H1 (cell line): ENCODE results near the gene BCL2. TPM values are rescaled to one million over a fixed set of nuclear protein-coding genes. Genes with fewer than 3 reads are reported as not detected.

ENCODE experiments used
- CTCF ChIA-PET: fragments of 300-600 bp; sonication (Branson Sonifier 250); formaldehyde crosslinking; loops from one replicate; lab custom pipeline; 2021; ENCODE audit not compliant: partially characterized antibody; lab: Charles Lee
- POLR2A ChIA-PET: fragments of 300-600 bp; sonication (Branson Sonifier 250); formaldehyde crosslinking; loops from one replicate; lab custom pipeline; 2021; ENCODE audit warnings: inconsistent platforms; ENCODE audit not compliant: partially characterized antibody; lab: Charles Lee
- DNase-seq, 2 experiments: peaks; one replicate each; pipeline versions ENCODE4 v3.0.0 to v3.0.0-alpha.2; 2010 to 2022; ENCODE audit warnings: low spot score in 2 of 2, low read depth in 1 of 2, mixed read lengths in 1 of 2
- FAIRE-seq: peaks from 2 replicates; lab custom pipeline; 2011; peaks lifted over from hg19 to GRCh38; lab: Jason Lieb, UNC
- H2AFZ ChIP-seq: 2 replicates; pipeline ENCODE4 v1.8.1; 2012; ENCODE audit warnings: low read length, inconsistent platforms
- H2AK5ac ChIP-seq: 2 replicates; pipeline ENCODE4 v1.6.1; 2013; ENCODE audit warnings: low read depth, low read length
- H2BK120ac ChIP-seq: replicated peaks from 2 replicates; pipeline ENCODE3; 2013; ENCODE audit warnings: low read depth, low read length, inconsistent platforms
- H2BK12ac ChIP-seq: 2 replicates; pipeline ENCODE4 v1.6.1; 2013; ENCODE audit warnings: low read depth, low read length
- H2BK15ac ChIP-seq: 2 replicates; pipeline ENCODE4 v1.6.1; 2013; ENCODE audit warnings: low read length
- H2BK20ac ChIP-seq: 2 replicates; pipeline ENCODE4 v1.6.1; 2013; ENCODE audit warnings: low read length
- H2BK5ac ChIP-seq: 2 replicates; pipeline ENCODE4 v1.6.1; 2013; ENCODE audit warnings: low read depth, low read length
- H3K14ac ChIP-seq: 2 replicates; pipeline ENCODE4 v1.6.1; 2013; ENCODE audit warnings: inconsistent platforms; ENCODE audit not compliant: insufficient read length
- H3K18ac ChIP-seq: 2 replicates; pipeline ENCODE4 v1.6.1; 2013; ENCODE audit warnings: low read length; ENCODE audit errors: extremely low read depth
- H3K23ac ChIP-seq: 2 replicates; pipeline ENCODE4 v1.6.1; 2013; ENCODE audit warnings: inconsistent platforms; ENCODE audit not compliant: insufficient read length
- H3K23me2 ChIP-seq: 2 replicates; pipeline ENCODE4 v1.6.1; 2013; ENCODE audit warnings: low read depth, low read length
- H3K27ac ChIP-seq: 2 replicates; pipeline ENCODE4 v1.6.1; 2011; ENCODE audit warnings: low read depth, low read length, inconsistent platforms
- H3K27me3 ChIP-seq, 4 experiments: replicated peaks in 1 of 4; 1 replicate in 1 of 4; 2 replicates in 3 of 4; pipeline versions ENCODE4 v1.6.1 to v1.8.1; 2011 to 2013; ENCODE audit warnings: low read length in 3 of 4, mild to moderate bottlenecking in 3 of 4, inconsistent platforms in 2 of 4, mixed read lengths in 2 of 4, moderate library complexity in 1 of 4; ENCODE audit not compliant: control insufficient read depth in 3 of 4, insufficient read depth in 3 of 4; ENCODE audit errors: extremely low read depth in 1 of 4
- H3K36me3 ChIP-seq, 4 experiments: 2 replicates each; pipeline versions ENCODE4 v1.6.1 to v1.8.1; 2011 to 2013; ENCODE audit warnings: mild to moderate bottlenecking in 4 of 4, low read length in 3 of 4, moderate library complexity in 2 of 4, control low read depth in 1 of 4, inconsistent platforms in 1 of 4; ENCODE audit not compliant: insufficient read depth in 4 of 4, control insufficient read depth in 2 of 4
- H3K4ac ChIP-seq: replicated peaks from 2 replicates; pipeline ENCODE3; 2013; ENCODE audit warnings: low read length, low read depth, mixed read lengths, inconsistent platforms; ENCODE audit not compliant: insufficient read length
- H3K4me1 ChIP-seq, 4 experiments: replicated peaks in 1 of 4; 1 replicate in 1 of 4; 2 replicates in 3 of 4; pipeline versions ENCODE4 v1.6.1 to v1.8.1; 2011 to 2013; ENCODE audit warnings: low read length in 3 of 4, inconsistent platforms in 2 of 4, mixed read lengths in 1 of 4; ENCODE audit not compliant: insufficient read depth in 4 of 4, control insufficient read depth in 3 of 4
- H3K4me2 ChIP-seq, 2 experiments: 2 replicates each; pipeline versions ENCODE4 v1.6.1 to v1.8.1; 2011 to 2013; ENCODE audit warnings: low read depth in 2 of 2, low read length in 2 of 2, control low read depth in 1 of 2, inconsistent platforms in 1 of 2, mild to moderate bottlenecking in 1 of 2; ENCODE audit not compliant: insufficient read depth in 1 of 2
- H3K4me3 ChIP-seq, 4 experiments: fragments of 200-600, 300-600 bp in 1 of 4; sonication (generic), shearing (Covaris generic), sonication (Bioruptor Twin) in 1 of 4; 2 replicates each; pipeline versions ENCODE4 v1.5.1 to v1.8.1; 2011 to 2016; ENCODE audit warnings: low read length in 4 of 4, low read depth in 3 of 4, control low read depth in 2 of 4, inconsistent platforms in 2 of 4, mild to moderate bottlenecking in 2 of 4, mixed read lengths in 1 of 4, moderate library complexity in 1 of 4; ENCODE audit not compliant: insufficient read depth in 2 of 4; ENCODE audit errors: extremely low read depth in 1 of 4
- H3K56ac ChIP-seq: replicated peaks from 2 replicates; pipeline ENCODE3; 2013; ENCODE audit warnings: low read depth, mild to moderate bottlenecking, mixed read lengths, low read length, inconsistent platforms; ENCODE audit not compliant: insufficient read length
- H3K79me1 ChIP-seq: 2 replicates; pipeline ENCODE4 v1.6.1; 2013; ENCODE audit warnings: low read depth, low read length, control low read depth
- H3K79me2 ChIP-seq, 2 experiments: 2 replicates each; pipeline versions ENCODE4 v1.6.1 to v1.8.1; 2012 to 2013; ENCODE audit warnings: low read length in 2 of 2, mild to moderate bottlenecking in 2 of 2, inconsistent platforms in 1 of 2; ENCODE audit not compliant: insufficient read depth in 2 of 2, control insufficient read depth in 1 of 2
- H3K9ac ChIP-seq, 4 experiments: replicated peaks in 1 of 4; 1 replicate in 1 of 4; 2 replicates in 3 of 4; pipeline versions ENCODE4 v1.6.1 to v1.8.1; 2011 to 2013; ENCODE audit warnings: low read depth in 3 of 4, low read length in 3 of 4, control low read depth in 2 of 4, mild to moderate bottlenecking in 2 of 4, moderate library complexity in 2 of 4, inconsistent platforms in 1 of 4; ENCODE audit errors: extremely low read depth in 1 of 4
- H3K9me3 ChIP-seq, 2 experiments: 2 replicates each; pipeline versions ENCODE4 v1.6.1 to v1.8.1; 2012 to 2013; ENCODE audit warnings: mild to moderate bottlenecking in 2 of 2, moderate library complexity in 2 of 2, control low read depth in 1 of 2, inconsistent platforms in 1 of 2, low read depth in 1 of 2, low read length in 1 of 2, mixed read lengths in 1 of 2; ENCODE audit not compliant: insufficient read depth in 2 of 2
- H4K20me1 ChIP-seq, 2 experiments: replicated peaks in 1 of 2; 2 replicates each; pipeline versions ENCODE3 to v1.8.1; 2011 to 2013; ENCODE audit warnings: inconsistent platforms in 2 of 2, low read length in 2 of 2, mild to moderate bottlenecking in 1 of 2; ENCODE audit not compliant: insufficient read depth in 2 of 2, control insufficient read depth in 1 of 2
- H4K5ac ChIP-seq: 2 replicates; pipeline ENCODE4 v1.6.1; 2013; ENCODE audit warnings: low read length, low read depth, mixed read lengths, inconsistent platforms; ENCODE audit not compliant: insufficient read length
- H4K8ac ChIP-seq: 2 replicates; pipeline ENCODE4 v1.8.0; 2013; ENCODE audit warnings: mild to moderate bottlenecking, moderate library complexity, low read length, inconsistent platforms; ENCODE audit not compliant: insufficient read depth; ENCODE audit errors: extremely low read depth
- H4K91ac ChIP-seq: replicated peaks from 2 replicates; pipeline ENCODE3; 2013; ENCODE audit warnings: low read length, mixed read lengths, inconsistent platforms; ENCODE audit not compliant: insufficient read length
- ATF2 ChIP-seq: IDR thresholded peaks from 2 replicates; pipeline ENCODE4 v1.6.1; 2012; ENCODE audit warnings: low read length, inconsistent platforms
- BACH1 ChIP-seq: IDR thresholded peaks from 2 replicates; pipeline ENCODE4 v1.6.1; 2012; ENCODE audit warnings: low read length, improper control_type of control experiment
- CTBP2 ChIP-seq: IDR thresholded peaks from 2 replicates; pipeline ENCODE4 v1.7.0; 2011; ENCODE audit warnings: borderline replicate concordance, mild to moderate bottlenecking, moderate library complexity, mixed read lengths, low read length; ENCODE audit not compliant: insufficient read depth, insufficient read length
- JUN ChIP-seq: IDR thresholded peaks from 2 replicates; pipeline ENCODE4 v1.6.1; 2011; ENCODE audit warnings: low read depth, mild to moderate bottlenecking, improper control_type of control experiment, low read length
- NANOG ChIP-seq: IDR thresholded peaks from 2 replicates; pipeline ENCODE4 v1.6.1; 2011; ENCODE audit warnings: low read length, low read depth, mild to moderate bottlenecking, inconsistent platforms; ENCODE audit not compliant: insufficient read depth, poor library complexity, severe bottlenecking
- POU5F1 ChIP-seq: IDR thresholded peaks from 2 replicates; pipeline ENCODE4 v1.6.1; 2011; ENCODE audit warnings: low read depth, mild to moderate bottlenecking, low read length, moderate library complexity
- RBBP5 ChIP-seq: IDR thresholded peaks from 2 replicates; pipeline ENCODE4 v1.7.1; 2012; ENCODE audit warnings: low read depth, mild to moderate bottlenecking, inconsistent platforms, low read length, moderate library complexity, borderline replicate concordance
- SIRT6 ChIP-seq: IDR thresholded peaks from one replicate; pipeline ENCODE4 v1.7.1; 2012; ENCODE audit warnings: low read length, inconsistent platforms
- TBP ChIP-seq: IDR thresholded peaks from 2 replicates; pipeline ENCODE4 v1.6.1; 2011; ENCODE audit warnings: low read depth, low read length, improper control_type of control experiment
- WGBS, 2 experiments: shearing (Covaris generic) in 1 of 2; methylation state at CpG; one replicate each; pipeline versions ENCODE4 v1.1.6 to v1.1.7; 2013 to 2015; ENCODE audit warnings: low lambda C conversion rate in 2 of 2, mixed read lengths in 2 of 2, inconsistent platforms in 1 of 2, low coverage in 1 of 2, missing lambda C conversion rate in 1 of 2; ENCODE audit not compliant: insufficient replicate concordance in 2 of 2, insufficient coverage in 1 of 2, insufficient read length in 1 of 2; ENCODE audit errors: extremely low coverage in 1 of 2, missing lambda C conversion rate in 1 of 2; 5-methylcytosine and 5-hydroxymethylcytosine counted together
- polyA plus RNA-seq, 7 experiments: library from polyadenylated mRNA; depleted of rRNA in 3 of 7; stranded (reverse) in 5 of 7; unstranded in 2 of 7; fragments of >200 nt in 5 of 7; fragments of 200-250 nt in 2 of 7; gene quantifications; 1 replicate in 5 of 7; 2 replicates in 1 of 7; 4 replicates in 1 of 7; pipeline versions ENCODE4 v1.2.1 to v1.2.3, GENCODE V29; 2011 to 2013; ENCODE audit warnings: missing spikeins in 2 of 7, mixed read lengths in 2 of 7
- total RNA-seq: library from RNA; stranded (reverse); fragmentation: NEBNext Ultra II Directional; extraction: Animal tissue kit (Norgen Biotek cat#: 25700); gene quantifications from 2 replicates; pipeline ENCODE4 v1.2.1, GENCODE V29; 2021
- TF ChIP-seq, protein P1 (sequence below): IDR thresholded peaks from 2 replicates; pipeline ENCODE4 v1.6.1; 2011; ENCODE audit warnings: low read depth, mild to moderate bottlenecking, low read length; ENCODE audit not compliant: insufficient read depth

Gene BCL2
- total and polyA plus RNA-seq, 2 of the 8 experiments (the other 6 are each of a cell fraction or from before 2014, with no cell fraction given): 0.59 to 4.5 TPM

- H3K4me2 ChIP-seq: no peak overlapping the region
- H2BK120ac ChIP-seq: no peak overlapping the region
- DNase-seq (no peak), FAIRE-seq (no peak)
- H2BK5ac ChIP-seq: no peak overlapping the region
- no peak overlapping the region for H3K56ac ChIP-seq
- no peaks in the 10 kb centered on the region for H4K20me1 ChIP-seq
- H3K18ac ChIP-seq: no peak overlapping the region
- H3K23ac ChIP-seq: no peak overlapping the region
- no peak overlapping the region for H2BK20ac ChIP-seq
- H3K27ac ChIP-seq: no peak overlapping the region
- H3K9ac ChIP-seq: no peak overlapping the region
- ChIA-PET POLR2A (no interaction called here), CTCF (interaction anchor here (0.6 to 1.3 kb wide), 3 partner anchors 27 to 167 kb away, joined by 3 to 4 read pairs (median 3); no protein-coding TSS in a partner anchor)
- H4K8ac ChIP-seq: no peak overlapping the region
- H2BK15ac ChIP-seq: no peak overlapping the region
- no peak overlapping the region; the same call in 1 of the 2 replicates for H2AK5ac ChIP-seq
- no peak overlapping the region for H4K91ac ChIP-seq
- 89% methylated on average over 6 of the region's 6 CpGs; no CpG with 5 or more reads in 1 of the 2 experiments for WGBS, 2 experiments
- H3K79me1 ChIP-seq: no peaks in the 10 kb centered on the region
- no peaks in the 10 kb centered on the region; a peak in 1 of 7 replicates for H3K4me1 ChIP-seq
- no peaks in the 10 kb centered on the region for H3K36me3 ChIP-seq
- H3K79me2 ChIP-seq: no peaks in the 10 kb centered on the region
- no peak overlapping the region for H3K4ac ChIP-seq
- H3K23me2 ChIP-seq: no peaks in the 10 kb centered on the region; the same call in 1 of the 2 replicates
- H3K14ac ChIP-seq: no peak overlapping the region
- H2BK12ac ChIP-seq: no peak overlapping the region
- H3K4me3 ChIP-seq: no peak overlapping the region
- H3K9me3 ChIP-seq: no peaks in the 10 kb centered on the region
- H2AFZ ChIP-seq: no peak overlapping the region
- H3K27me3 ChIP-seq: no peaks in the 10 kb centered on the region
- no peak overlapping the region for H4K5ac ChIP-seq
- TF ChIP-seq SIRT6 (no peak), NANOG (no peak), RBBP5 (no peak), BACH1 (no peak), TBP (no peak), ATF2 (no peak), JUN (no peak), CTBP2 (no peak), POU5F1 (no peak)
- TF ChIP-seq, protein P1, sequence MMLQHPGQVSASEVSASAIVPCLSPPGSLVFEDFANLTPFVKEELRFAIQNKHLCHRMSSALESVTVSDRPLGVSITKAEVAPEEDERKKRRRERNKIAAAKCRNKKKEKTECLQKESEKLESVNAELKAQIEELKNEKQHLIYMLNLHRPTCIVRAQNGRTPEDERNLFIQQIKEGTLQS: no peak
These were observed 127.3 kb downstream of the BCL2 start for GRCh38 chr18:63192126-63192884.
